ENCODE data around the gene ARPC4.

The ARPC4 gene

GRCh38 chr3:9792405-9793160 lies at the start of gene ARPC4, which contains the start of gene TADA3:
Gene ARPC4 (plus strand): TSS chr3:9793082. CDS start chr3:9793122, 40 bp downstream.
Gene TADA3 (minus strand): TSS chr3:9792473. CDS start chr3:9791466, 1,007 bp downstream.
- peak; percentile 90 to 98 (median 96) for DNase-seq

GRCh38 chr3:9743548-9743947 lies 49.3 kb upstream of the ARPC4 start:
- DNase-seq = no peak

- no peak for DNase-seq
Measured at GRCh38 chr3:9744162-9744561, 48.7 kb upstream of the ARPC4 start.

DNA sequence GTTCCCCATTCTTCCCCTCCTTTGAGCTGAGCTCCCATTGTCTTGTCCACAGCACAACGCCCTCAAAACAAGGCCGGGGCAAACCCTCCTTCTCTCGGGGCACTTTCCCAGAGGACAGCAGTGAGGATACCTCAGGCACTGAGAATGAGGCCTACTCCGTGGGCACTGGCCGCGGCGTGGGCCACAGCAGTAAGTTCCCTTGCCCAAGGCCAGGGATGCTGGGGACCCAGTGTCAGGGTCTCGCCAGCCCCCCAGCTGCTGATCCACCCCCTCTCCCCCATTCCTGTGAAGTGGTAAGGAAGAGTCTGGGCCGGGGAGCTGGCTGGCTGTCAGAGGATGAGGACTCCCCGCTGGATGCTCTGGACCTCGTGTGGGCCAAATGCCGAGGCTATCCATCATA lies 47.4 kb upstream of the ARPC4 start:
- DNase-seq = no peak

DNA sequence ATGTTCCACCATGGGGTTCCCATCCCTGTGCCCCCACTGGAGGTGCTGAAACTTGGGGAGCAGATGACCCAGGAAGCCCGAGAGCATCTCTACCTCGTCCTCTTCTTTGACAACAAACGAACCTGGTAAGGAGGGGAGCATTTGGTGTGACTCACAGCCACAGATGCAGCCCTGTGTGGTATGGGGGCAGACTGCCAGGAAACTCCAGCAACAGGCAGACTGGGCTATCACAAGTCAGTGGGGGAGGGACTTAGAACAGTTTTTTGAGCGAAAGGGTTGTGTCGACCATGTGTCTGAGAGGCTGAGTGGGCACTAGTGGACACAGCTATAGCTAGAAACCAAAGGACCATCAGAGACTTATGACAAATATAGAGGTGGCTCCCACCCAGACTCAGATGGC lies 46.6 kb upstream of the ARPC4 start:
- no peak for DNase-seq

DNA sequence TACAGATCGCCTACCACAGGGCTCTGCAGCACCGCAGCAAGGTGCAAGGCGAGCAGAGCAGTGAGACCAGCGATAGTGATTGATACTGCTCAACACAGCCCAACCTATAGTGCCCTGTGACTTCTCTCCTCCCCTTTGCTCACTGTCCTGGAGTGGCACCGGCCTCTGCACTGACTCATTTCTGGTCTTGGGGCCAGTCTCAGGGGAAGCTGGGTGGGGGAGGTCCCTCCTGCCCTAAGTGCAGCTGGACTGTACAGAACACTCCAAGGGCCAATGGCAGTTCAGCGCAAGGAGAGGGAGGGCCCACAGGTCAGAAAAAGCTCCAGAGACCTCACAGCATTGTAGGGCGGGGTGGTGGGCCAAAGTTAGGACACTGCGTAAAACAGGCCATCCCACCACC lies 45.6 kb upstream of the ARPC4 start:
- no peak for DNase-seq

DNA sequence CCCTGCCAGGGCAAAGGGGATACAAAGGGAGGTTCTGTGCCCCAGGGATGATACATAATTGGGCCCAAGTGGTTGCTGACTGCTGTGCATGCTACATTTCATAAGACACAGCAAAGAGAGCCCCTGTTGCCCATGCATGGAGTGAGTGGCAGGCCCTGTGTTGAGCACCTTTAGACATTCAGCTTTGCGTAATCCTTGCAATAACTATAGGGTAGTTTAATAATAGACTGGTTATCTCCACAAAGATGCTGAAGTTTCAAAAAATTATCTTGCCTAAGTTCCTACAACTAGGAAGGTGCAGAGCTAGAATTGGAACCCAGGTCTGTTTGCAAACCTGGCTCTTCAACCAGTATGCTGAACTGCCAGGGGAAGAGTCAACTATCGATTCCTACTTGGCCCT lies 44.9 kb upstream of the ARPC4 start:
- no peak for DNase-seq

DNA sequence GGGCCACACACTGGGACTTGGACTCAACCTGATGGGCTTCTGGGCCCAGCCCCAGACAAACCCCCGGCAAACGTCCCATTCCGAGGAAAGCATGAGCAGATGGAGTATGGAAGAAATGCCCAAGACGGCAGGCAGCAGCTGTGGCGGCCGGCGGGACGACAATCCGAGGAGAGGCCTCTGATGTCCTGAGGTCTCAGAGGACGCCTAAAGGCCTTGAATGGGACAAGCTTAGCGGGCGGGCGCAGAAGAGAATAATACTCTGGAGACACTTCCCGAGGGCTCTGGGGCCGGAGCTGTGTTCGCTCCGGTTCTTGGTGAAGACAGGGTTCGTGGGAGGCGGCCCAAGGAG lies 43.6 kb upstream of the ARPC4 start:
- no peak for DNase-seq

GRCh38 chr3:9749645-9750555 lies 43.0 kb upstream of the ARPC4 start, which contains the start of gene OGG1:
Gene OGG1 (plus strand): TSS chr3:9749952. CDS start chr3:9750287, 335 bp downstream.
- peak; percentile 76 to 96 (median 93) for DNase-seq

DNA sequence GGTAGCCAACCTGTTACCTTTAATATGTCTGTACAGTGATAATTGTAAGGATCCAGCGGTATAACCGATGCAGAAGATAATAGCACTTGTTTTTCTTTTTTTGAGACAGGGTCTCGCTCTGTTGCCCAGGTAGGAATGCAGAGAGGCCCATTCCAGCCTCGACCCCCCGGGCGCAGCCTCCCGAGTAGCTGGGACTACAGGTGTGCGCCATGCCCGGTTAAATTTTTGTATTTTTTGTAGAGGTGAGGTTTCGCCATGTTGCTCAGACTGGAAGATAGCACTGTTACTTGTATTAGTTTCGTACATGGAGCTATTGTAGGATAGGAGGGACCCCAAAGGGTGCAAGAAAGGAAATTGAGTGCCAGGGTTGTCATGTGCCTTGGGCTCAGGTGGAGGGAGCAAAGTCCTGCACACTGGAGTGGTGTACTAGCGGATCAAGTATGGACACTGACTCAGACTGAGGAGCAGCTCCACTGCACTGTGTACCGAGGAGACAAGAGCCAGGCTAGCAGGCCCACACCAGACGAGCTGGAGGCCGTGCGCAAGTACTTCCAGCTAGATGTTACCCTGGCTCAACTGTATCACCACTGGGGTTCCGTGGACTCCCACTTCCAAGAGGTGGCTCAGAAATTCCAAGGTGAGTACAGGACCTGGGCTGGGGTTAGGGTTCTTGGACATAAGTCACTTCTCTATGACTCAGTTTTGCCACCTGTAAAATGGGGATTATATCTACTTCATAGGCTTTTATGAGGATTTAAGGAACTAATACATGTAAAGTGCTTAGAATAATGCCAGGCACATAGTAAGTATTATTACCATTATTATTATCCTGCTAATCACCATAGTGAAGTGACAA lies 42.1 kb upstream of the ARPC4 start:
- DNase-seq = no peak

DNA sequence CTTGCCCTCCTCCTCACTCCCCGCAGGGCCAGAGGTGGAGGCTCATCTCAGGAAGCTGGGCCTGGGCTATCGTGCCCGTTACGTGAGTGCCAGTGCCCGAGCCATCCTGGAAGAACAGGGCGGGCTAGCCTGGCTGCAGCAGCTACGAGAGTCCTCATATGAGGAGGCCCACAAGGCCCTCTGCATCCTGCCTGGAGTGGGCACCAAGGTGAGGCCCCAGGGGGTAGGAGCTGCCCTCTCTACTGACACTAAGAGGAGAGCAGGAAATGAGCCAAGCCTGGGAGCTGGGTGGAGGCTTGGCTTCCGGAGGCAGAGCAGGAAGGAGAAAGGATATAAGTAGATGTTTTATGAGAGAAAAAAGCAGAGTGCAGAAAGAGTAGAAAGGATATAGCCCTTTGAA lies 38.2 kb upstream of the ARPC4 start:
- DNase-seq = no peak

DNA sequence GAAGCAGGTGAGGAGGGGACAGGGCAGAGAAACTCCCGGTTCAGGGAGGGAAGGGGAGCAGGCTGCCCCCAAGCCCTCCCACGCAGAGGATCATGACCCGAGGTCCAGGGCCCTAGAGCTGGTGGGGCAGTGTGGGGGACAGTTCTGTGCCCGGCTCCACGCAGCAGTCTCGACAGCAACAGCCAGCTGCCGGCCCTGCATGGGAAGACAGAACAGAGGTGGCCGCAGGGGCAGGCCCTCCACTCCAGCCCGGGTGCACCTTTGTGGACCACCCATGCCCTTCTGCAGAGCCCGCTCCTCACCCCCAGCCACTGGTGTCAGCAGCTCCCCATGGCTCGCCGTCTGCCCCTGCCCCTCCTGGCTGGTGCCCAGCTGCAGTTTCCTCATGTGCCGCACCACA lies 35.5 kb upstream of the ARPC4 start:
- no peak for DNase-seq

DNA sequence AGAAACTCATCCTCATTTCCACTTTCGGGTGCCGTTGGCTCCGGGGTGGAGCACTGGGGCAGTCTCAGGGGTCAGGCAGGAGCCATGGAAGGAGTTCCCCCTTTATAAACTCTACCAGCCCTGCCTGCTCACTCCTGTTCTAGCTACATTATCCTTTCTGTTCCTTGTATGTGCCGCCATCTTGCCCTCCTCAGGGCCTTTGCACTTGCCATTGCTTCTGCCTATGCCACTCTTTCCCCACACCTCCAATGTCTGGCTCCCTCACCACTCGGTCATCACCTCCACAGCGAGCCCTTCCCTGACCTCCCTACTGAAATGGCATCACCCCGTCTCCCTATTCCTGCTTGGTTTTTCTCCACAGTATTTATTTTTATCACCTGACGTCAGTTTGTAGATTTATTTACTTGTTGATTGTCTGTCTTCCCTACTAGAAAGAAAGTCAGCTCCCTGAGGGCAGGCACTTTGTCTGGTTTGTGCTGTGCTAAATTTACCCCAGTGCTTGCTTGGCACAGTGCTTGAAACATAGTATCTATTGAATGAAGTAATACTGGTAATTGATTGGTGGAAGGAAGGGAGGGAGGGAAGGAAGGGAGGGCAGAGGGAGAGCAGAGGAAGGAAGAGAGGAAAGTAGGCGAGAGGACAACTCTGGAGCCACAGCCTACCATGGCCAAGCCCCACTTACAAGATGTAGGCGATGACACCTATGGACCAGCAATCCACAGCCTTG lies 31.9 kb upstream of the ARPC4 start:
- no peak for DNase-seq

DNA sequence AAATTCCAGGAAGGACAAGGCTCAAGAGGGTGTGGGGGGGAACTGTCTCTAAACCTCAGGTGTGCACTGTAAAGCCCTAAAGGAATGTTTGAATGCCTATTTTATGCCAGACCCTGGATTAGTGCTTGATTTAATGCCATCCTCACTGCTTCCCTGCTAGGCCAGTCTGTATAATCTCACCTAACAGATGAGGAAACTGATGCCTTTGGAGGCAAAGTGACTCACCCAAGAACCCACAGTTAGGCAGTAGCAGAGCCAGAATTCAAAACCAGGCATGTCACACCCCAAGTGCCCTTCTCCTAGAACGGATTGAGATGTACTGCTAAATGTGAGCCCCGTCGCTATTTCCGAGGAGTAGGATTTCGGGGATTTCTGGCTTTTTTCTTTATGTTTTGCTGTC lies 31.0 kb upstream of the ARPC4 start:
- no peak for DNase-seq

DNA sequence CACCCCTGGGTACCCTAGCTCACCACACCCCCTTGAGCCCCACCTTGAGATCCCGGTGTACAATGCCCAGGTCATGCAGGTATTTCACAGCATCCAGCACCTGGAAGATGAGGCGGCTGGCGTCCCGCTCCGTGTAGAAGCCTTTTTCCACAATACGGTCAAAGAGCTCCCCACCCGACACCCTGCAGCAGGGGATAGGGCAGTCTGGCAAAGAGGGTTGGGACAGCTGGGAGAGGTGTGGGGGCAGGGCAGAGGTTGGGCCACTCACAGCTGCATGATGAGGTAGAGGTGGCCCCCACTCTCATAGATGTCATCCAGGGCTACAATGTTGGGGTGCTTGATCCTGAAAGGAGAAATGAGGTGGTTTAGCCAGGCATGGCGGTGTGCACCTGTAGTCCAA lies 30.0 kb upstream of the ARPC4 start:
- no peak for DNase-seq

DNA sequence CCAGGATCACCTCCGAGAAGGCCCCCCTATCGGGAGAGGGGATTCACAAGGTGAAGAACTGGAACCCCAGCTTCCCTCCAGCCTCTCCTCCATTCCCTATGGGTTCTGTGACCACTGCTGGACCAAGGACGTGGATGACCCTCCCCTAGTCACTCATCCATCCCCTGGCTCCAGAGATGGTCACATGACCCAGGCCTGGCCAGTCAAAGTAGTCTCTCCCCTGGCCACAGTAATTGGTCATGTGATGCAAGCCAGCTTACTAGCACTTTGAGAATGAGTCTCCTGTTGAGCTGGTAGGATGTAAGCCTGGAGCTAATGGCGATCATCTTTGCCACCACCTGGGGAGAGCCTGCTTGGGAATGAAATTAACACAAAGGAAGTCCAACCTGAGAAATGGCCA lies 27.0 kb upstream of the ARPC4 start:
- DNase-seq = no peak

GRCh38 chr3:9767418-9767817 lies 25.5 kb upstream of the ARPC4 start:
- DNase-seq = no peak

- no peak for DNase-seq
Measured at GRCh38 chr3:9768141-9768775, 24.6 kb upstream of the ARPC4 start.

GRCh38 chr3:9769012-9769411 lies 23.9 kb upstream of the ARPC4 start:
- no peak for DNase-seq

GRCh38 chr3:9769426-9770275 lies 23.2 kb upstream of the ARPC4 start, which contains the start of gene CAMK1:
Gene CAMK1 (minus strand): TSS chr3:9769947. CDS start chr3:9767749, 2,198 bp downstream.
- DNase-seq = peak in 12 of 14 donors; percentile 21 to 60 (median 50)

All from C1 segment of cervical spinal cord (tissue), 14 donors.